AG09319 (cell line): ENCODE data around the gene PMS2.
"Not testable (repeated sequence)": the region's sequence is repeated elsewhere in the genome, so short reads cannot be mapped to it uniquely, and the experiment has no call there.

Experiments
- DNase-seq: peaks from one replicate; pipeline ENCODE4 v3.0.0-alpha.2; 2010; ENCODE audit warnings: low read depth; ENCODE audit errors: extremely low read depth

PMS2 gene

GRCh38 chr7:5931250-5931649 lies 77.6 kb downstream of the PMS2 start:
- not testable (repeated sequence) for DNase-seq

- not testable (repeated sequence) for DNase-seq
Measured at GRCh38 chr7:5930290-5930689, 78.6 kb downstream of the PMS2 start.

GRCh38 chr7:5926263-5926870 lies 82.5 kb downstream of the PMS2 start:
- DNase-seq: not testable (repeated sequence)

GRCh38 chr7:5924630-5925029 lies 84.2 kb downstream of the PMS2 start:
- DNase-seq: not testable (repeated sequence)

DNA sequence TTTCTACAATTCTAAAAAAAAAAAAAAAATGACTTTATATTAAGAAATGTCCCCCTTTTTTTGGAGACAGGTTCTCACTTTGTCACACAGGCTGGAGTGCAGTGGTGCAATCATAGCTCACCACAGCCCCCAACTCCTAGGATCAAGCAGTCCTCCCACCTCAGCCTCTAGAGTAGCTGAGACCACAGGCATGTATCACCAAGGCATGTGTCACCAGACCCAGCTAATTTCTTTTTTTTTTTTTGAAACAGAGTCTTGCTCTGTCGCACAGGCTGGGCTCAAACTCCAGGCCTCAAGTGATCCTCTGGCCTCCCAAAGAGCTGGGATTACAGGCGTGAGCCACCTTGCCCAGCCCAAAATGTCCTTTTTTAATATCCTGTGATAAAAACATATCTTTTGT lies 84.7 kb downstream of the PMS2 start:
- not testable (repeated sequence) for DNase-seq
